ENCODE measurements around the gene SLC38A9. TPM values are rescaled to one million over a fixed set of nuclear protein-coding genes. Genes with fewer than 3 reads are reported as not detected.
A peak's percentile ranks its signal among the peaks of the same experiment; 100 is the strongest.

The SLC38A9 gene
- total and polyA plus RNA-seq, 9 of the 15 experiments (the other 6 are each of a cell fraction or from before 2014, with no cell fraction given), result 14.0 to 34.5 (median 20.7) TPM

DNA sequence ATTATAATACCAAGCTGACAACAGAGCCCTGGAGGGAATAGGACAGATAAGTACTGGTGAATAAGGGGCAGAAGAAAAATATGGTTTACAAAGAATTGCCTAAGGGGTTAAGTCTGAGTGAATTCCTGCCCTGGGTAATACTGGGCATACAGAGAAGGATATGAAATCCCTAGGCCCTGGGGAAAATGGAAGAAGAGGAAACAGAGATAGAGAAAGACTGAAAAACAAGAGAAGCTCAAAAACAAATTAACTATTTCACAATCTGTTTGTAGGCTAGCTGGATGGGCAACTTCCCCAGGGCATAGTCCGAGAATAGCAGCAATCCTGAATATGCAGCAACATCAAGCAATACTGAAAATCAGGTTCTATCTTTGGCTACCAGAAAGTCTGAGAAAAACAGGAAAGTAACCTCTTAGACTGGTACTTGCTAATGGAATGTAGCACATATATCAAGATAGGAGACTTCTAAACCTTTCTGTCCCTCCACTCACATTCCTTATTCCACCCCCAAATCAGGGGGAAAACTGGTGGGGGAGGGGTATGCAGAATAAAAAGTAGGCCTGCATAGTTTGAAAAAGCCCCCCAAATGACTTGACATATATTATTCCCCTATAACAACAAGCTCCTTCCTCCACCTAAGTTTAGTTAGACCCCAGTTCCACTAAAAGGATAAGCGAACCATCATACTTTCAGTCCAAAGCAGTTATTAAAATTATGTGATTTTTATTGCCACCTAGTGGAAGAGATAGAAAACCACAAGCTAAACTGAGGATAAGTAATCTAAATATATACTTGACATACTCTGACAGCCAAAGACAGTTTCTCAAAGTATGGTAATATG lies 20.6 kb downstream of the SLC38A9 start:
- no peaks in the 10 kb centered on the region for H3K9me1 ChIP-seq (ENCODE audit: control insufficient read depth, insufficient read depth, low read length)
- H3K4me2 ChIP-seq (ENCODE audit: insufficient read depth, low read length), result no peak overlapping the region
- 0 out of 2 replicates have a peak, but pooled peaks cover 4% of the 10 kb centered on the region for H4K20me1 ChIP-seq (replicated peaks; ENCODE audit: control insufficient read depth, insufficient read depth, low read length)
- H3K27me3 ChIP-seq (ENCODE audit: control insufficient read depth in 2 of 2, insufficient read depth in 2 of 2, low read length in 2 of 2), result no peaks in the 10 kb centered on the region
- BruUV-seq (replicated peaks), result no TSS peak
- H3K27ac ChIP-seq (ENCODE audit: extremely low read depth, low read depth, low read length), result no peak overlapping the region
- H3K4me1 ChIP-seq (replicated peaks in 1 of 2; ENCODE audit: control insufficient read depth in 2 of 2, insufficient read depth in 2 of 2, low read length in 2 of 2), result no peaks in the 10 kb centered on the region
- no peaks in the 10 kb centered on the region for H3K79me2 ChIP-seq (ENCODE audit: control insufficient read depth, insufficient read depth, low read length)
- DNase-seq (ENCODE audit: extremely low read depth in 1 of 4, low spot score in 3 of 4) (peak; percentile 17 to 28 (median 18)), ATAC-seq (peak; percentile 64), FAIRE-seq (peak; percentile 84)
- CTCF ChIA-PET (ENCODE audit: low intra/inter-chr PET ratio), result interaction anchor here (0.7 to 1.9 kb wide), 9 partner anchors 9 to 521 kb away, joined by 3 to 11 read pairs (median 4); partner anchors contain the start of genes CDC20B and MCIDAS
- H3K4me3 ChIP-seq, result no peak overlapping the region
- H3K9ac ChIP-seq (ENCODE audit: insufficient read depth in 1 of 2, low read depth in 2 of 2, low read length in 2 of 2), result no peak overlapping the region
- H2AFZ ChIP-seq (ENCODE audit: low read depth, low read length), result no peak overlapping the region
- in situ Hi-C loops (cut with MboI) (loop anchor here (10.0 kb wide), 1 partner anchor 517 kb away; the partner anchor contains the start of gene CDC20B), intact Hi-C loops (cut with micrococcal nuclease) (loop anchor here (2.0 to 5.0 kb wide), 5 partner anchors 284 to 519 kb away; partner anchors contain the start of genes CDC20B and MCIDAS)
- POLR2A ChIA-PET, result interaction anchor here (0.7 to 1.2 kb wide), 4 partner anchors 9 to 518 kb away, joined by 3 read pairs; partner anchors contain the start of gene CDC20B
- no peaks in the 10 kb centered on the region for H3K9me3 ChIP-seq (replicated peaks; ENCODE audit: control insufficient read depth, insufficient read depth, low read depth, low read length)
- 44% methylated on average over 2 of the region's 2 CpGs for WGBS (ENCODE audit: insufficient coverage, low coverage, missing lambda C conversion rate)
- H3K36me3 ChIP-seq (ENCODE audit: control insufficient read depth, insufficient read depth, low read length), result peaks cover 4% of the 10 kb centered on the region; the same call in 1 of the 3 replicates
- TF ChIP-seq FOXK1 (CRISPR knock-in tag; IDR thresholded peaks at IDR 0.05; ENCODE audit: borderline replicate concordance) (no peak), CEBPB (tag; IDR thresholded peaks at IDR 0.05) (peak; percentile 39), SMC3 (conservative IDR thresholded peaks at IDR 0.05; ENCODE audit: insufficient read depth, low read depth, low read length) (0 out of 2 replicates have a peak, but pooled peaks have one; percentile 16), RAD21 (CRISPR knock-in tag; conservative IDR thresholded peaks at IDR 0.05 in 1 of 2, IDR thresholded peaks at IDR 0.05 in 1 of 2) (peak; percentile 56 to 67), CTCF (IDR thresholded peaks at IDR 0.05 in 2 of 3, conservative IDR thresholded peaks at IDR 0.05 in 1 of 3; ENCODE audit: insufficient read depth in 2 of 3, low read depth in 1 of 3, low read length in 3 of 3) (peak in 2 of 3 experiments; percentile 42 to 61; a peak in 3 of 6 replicates), PKNOX1 (IDR thresholded peaks at IDR 0.05) (0 out of 2 replicates have a peak, but pooled peaks have one; percentile 35), MBD2 (IDR thresholded peaks at IDR 0.05; ENCODE audit: borderline replicate concordance, low read depth) (no peak)
